Measurements from ENCODE around the gene FBXW12.
"Not testable (repeated sequence)": the region's sequence is repeated elsewhere in the genome, so short reads cannot be mapped to it uniquely, and the experiment has no call there.

FBXW12 gene, protein sequence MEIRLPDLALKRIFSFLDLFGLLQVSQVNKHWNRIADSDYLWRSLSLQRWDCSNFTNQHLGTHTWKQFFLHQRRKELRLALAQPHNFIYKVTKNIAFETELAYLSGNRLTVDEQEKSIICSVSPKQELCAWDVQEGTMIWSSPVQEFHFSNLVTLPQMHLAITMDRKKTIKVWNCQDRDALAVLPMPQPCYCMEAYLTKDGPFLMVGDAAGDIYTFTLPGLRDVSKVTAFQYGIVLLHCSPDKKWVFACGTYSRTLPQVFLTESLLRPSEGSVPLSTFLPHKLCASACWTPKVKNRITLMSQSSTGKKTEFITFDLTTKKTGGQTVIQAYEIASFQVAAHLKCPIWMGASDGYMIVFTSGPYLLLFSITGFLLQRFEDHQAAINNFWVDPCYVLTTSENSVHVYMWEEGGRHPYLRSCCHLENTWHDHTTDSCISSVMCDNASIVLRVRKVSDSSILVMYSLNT

DNA sequence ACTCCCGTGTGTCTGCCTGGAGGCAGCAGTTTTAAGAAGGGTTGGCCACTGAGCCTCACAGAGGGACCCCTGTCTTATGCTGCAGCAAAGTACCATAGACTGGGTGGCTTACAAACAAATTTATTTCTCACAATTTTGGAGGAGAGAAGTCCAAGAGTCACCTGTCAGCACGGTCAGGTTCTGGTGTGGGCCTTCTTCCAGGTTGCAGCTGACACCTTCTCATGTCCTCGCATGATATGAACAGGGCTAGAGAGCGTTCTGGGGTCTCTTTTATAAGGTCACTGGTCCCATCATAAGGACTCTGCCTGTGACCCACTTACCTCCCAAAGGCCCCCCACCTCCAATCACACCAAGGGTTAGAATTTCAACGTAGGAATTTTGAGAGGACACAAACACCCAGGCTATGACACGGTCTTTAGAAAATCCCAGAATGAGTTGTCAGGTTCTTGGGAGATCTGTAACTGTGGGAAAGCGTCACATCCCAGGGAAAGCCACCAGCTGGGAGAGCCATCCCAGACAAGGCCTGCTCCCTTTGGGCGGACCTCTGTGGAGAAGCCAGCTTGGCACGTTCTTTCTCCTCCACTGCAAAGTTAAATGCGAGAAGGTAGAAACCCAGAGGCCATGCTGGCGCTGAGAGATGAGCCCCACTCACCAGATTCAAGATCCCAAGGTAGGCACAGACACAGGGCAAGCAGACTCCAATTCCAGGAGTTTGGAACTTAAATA, at the start of gene FBXW12:
Gene FBXW12, plus strand, starts transcription at position 569 of the 726 bp plus-strand sequence. CDS start 549 bp downstream, outside the sequence.
- no peak for DNase-seq

DNA sequence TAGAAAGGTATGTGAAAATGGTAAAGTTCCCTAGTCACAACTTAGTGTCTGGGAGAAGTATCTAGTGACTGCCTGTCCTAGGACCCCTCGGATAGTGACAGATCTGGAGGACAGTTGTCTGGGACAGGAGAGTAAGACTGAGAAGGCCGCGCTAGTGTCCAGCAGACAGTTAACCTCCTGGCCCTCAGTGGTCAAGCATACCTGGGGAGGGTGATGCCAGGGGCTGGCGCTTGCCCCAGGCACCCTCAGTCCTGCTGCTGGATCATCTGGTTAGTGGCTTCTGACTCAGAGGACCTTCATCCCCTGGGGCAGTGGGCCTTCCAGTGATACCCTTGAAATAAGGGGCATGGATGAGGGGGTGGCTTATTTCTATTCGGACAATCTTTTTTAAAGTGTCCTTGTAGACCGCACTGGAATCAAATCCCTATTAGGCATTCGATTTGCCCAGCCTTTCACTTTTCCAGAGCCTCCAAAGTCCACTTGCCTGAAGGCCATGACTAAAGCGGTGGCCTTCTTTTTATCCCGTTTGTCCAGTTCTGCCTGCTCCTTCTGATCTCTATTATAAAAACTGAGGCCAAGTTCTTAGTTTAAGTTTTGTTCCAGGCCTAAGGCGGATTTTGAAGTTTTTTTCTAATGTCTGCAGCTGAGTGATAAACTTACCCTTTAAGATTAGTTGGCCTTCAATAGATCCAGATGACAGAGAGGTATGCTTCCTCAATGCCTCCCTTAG, 40.1 kb upstream of the FBXW12 start:
- not testable (repeated sequence) for DNase-seq

DNA sequence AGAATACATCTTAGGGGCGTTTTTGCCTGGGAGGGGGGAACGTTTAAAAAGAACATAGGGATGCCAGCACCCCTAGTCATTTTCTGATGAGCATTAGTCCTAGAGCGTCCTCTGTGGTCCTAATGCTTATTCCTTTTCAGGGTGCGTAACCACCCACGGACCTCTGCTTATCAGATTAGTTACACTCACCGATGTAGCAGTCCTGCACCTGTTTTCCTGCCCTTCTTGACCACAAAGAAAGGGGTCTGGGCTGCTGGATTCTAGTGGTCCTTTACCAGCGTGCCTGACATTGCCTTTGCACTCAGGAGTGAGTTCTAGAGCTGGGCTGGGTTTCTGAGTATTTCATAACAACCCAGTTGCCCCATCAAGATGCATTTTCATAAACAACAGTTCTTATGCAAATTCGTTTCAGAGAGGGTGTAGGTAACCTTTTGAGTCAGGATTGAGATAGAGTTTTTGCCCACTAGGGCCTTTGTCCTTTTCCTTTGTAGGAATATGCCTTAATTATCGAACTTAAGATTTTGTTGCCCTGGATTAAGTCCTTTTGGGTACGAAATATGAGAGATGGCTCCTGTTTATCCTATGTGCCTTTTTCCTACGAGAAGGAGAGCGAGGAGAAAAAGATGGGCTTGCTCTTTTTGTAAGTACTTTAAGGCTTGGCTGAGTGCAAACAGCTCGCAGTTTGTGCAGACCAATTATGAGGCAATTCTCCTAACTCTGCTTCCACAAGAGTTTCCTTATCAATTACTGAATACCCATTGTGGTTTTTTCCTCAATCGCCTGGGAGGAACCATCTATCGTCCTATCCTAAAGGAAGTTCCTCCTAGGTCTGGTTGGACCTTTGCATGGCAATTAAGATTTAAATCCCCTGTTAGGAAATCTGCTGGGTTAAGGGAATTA, 38.4 kb upstream of the FBXW12 start, which contains the start of gene SPINK8:
Gene SPINK8, minus strand, starts transcription at position 316 of the 900 bp plus-strand sequence. CDS start 5,320 bp downstream, outside the sequence.
- not testable (repeated sequence) for DNase-seq

DNA sequence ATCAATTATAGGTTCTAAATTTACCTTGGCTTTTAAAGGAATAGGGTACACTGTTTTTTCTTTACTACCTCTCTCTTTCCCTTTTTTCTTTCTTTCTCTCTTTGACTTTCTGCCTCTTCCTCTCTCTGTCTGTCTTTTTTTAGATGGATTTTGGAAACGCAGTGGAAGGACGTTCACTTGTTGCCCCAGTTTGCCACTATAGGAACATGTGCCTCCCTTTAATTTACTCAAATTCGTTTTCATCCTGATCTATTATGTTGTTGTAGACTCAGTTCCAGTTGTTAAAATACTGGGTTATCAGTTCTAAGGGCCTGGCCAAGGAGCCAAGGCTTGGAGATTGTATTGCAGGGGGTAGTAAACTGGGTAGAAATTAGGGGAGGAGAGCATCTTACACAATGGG, 37.4 kb upstream of the FBXW12 start:
- no peak for DNase-seq

DNA sequence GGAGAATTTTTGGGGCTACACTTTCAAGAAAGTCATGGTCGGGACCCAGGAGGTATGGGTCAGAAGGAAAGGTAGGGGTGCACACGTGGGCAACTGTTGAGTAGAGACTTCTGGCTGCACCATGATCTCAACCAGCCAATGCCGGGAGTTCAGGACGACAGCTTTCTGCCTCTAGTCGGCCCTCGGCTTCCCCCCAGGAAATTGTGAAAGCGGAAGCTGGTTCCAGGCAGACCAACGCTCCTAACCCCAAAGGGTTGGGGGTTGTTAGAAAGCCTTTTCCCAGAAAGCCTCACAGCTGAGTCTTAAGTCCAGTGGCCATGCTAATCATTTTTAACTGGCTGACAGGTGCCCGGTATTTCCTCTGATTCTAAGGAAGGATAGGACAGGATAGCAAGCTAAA, 36.7 kb upstream of the FBXW12 start:
- DNase-seq, result not testable (repeated sequence)

DNA sequence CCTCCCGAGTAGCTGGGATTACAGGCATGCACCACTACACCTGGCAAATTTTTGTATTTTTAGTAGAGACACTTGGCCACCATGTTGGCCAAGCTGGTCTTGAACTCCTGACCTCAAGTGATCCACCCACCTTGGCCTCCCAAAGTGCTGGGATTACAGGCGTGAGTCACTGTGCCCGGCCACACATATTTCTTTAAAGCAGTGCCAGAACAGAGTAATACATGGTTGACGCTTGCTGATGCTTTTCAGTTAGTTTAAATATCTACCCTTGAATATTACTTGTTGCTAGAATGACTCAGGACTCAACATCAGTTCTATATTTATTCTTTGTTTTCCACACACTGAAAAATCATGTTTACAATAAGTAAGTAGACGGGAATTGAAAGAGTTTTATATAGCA, 34.5 kb upstream of the FBXW12 start:
- not testable (repeated sequence) for DNase-seq

DNA sequence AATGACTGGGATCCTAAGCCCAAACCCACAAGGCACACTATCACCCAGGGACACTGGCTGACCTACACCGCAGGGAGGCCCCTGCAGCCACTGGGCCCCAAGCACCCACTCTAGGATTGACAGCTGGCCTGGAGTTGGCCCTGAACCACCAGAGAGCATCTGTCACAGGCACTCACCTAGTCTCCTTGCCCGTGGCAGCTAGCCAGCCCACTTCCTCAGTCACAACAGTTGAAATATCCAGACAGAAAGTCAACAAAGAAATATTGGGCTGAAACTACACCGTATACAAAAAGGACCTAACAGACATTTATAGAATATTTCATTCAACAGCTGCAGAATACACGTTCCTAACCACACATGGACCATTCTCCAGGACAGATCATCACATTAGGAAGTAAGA, 33.4 kb upstream of the FBXW12 start:
- DNase-seq, result no peak

DNA sequence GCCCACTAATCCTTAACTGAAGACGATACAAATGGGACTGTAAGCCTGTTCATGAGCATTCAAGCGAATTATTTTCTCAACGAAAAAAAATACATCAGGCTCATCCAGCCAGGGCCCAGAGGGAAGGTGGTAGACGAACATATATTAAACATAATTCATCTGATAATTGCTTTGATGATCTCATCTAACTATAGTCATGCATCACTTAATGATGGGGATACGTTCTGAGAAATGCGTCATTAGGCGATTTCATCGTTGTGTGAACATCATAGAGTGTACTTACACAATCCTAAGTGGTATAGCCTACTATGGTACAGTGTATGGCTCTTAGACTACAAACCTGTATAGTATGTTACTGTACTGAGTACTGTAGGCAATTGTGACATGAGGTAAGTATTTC, 28.6 kb upstream of the FBXW12 start:
- no peak for DNase-seq

DNA sequence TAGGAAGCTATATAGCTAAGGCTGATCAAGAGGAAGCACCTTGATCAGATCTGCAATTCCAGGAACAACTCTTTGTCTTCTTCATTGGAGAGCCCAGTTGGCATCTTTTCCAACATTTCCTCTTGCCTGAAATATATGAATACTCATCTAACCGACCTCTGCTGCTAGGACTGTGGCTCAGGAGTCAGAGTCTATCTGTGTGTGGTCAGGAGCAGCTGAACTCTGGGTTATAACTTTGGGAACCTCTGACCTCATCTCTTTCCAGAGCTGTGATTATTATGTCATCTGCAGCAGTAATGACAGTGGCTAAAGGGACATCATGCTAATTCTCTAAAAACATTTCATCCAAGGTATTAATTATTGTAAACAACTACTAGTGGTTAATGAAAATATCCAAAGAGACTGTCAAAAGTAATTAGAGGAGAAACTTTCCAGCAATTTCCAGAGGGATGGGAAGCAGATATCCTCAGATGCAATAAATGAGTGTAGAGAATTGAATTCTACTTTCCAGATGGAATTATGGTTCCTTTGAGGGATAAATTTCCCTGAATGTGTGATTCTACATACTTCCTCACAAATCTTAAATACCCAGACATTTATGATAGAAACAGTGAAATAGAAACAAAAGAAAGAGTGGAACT, 27.0 kb upstream of the FBXW12 start:
- DNase-seq, result no peak

DNA sequence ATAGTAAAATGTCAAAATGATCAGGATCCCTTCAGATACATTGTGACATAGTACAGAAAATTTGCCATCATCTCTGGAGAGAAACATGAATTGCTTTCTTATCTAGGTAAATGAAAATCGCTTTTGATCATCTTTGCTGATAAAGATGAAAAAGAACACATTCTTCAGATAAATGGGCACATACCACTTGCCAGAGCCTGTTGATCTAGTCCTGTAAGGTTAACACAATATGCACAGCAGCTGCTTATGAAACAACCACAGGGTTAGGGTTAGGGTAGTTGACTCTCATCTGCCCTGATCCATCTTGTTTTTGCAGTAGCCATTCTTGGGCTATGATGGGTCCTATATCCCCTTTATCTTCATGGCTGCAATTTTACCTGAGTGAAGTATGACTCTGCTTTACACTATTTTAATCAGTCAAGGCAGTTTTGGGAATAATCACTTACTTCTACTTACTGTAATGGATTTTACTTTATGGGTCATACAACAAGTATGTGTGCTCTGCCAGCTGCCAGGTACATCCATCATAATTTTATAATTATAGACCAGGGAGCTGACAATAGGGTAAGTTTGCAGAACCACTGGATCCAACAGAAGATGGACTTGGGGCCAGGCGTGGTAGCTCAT, 26.0 kb upstream of the FBXW12 start:
- no peak for DNase-seq

DNA sequence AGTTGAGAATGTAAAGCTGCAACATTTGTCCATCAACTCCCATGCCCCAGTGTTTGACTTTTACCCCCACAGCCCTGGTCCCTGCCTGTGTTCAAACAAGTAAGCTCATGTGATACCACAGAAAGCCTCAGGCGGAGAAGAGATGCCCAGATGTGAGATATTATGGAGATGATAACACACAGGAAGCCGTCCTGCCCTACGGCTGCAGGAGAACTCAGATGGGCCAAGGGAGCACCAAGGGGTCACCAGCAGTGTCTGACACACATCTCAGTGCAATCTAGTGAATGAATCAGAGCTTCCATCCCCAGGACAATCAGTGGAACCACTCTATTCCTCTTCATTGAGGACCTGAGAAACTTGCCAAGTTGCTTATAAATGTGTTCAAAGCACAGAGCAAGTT, 24.5 kb upstream of the FBXW12 start:
- no peak for DNase-seq

DNA sequence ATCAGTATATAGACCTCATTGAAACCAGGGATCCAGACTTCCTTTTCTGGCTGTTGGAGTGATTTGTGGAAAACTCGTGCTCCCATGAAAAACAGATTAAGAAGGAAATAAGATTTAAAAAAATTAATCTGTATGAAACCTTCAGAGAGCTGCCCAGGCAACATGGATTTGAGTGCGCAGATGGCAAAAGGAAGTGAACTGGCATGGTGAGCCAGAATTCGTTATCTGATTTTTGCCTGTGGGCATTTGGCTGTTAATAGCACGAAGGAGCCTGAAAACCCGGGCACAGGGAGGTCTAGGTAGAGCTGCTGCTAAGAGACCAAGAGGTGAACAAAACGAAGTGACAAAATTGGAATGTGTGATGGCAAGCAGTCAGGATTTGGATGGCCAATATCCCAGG, 19.5 kb upstream of the FBXW12 start:
- DNase-seq, result no peak

DNA sequence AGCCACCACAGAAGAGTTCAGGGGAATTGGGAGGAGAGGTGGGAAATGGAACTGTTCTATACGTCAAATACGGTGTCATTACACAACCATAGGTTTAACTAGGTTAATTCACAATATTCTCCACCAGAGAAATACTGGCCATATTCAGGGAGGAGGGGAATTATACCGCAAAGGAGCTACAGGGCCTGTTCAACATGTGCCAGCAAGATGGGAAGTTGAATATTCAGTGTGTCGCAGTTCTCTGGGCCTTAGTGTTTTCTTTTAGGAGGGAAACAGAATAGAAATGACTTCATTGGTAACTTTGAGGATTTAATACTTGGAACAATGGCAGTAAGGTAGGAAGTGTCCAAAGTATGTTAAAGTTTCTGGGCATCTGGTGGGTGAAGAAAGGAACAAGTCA, 18.0 kb upstream of the FBXW12 start:
- DNase-seq, result no peak

DNA sequence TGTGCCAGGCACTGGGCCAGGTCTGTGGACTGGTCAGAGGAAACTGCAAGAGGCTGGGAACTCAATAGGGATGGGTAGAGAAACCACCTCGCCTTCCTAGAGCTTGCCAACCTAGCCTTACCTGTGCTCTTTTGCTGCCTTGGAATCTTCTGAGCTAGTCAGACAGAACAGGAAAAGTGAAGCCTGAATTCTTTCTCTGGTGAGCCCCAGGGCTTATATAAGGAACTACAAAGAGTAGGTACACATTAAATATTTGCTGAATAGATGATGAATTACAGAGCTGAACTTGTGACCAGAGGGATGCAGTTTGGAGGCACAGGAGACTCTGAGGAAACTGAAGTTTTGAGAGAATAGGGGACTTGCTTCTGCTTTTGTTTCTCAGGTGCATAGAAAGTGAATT, 15.6 kb upstream of the FBXW12 start:
- DNase-seq, result no peak

DNA sequence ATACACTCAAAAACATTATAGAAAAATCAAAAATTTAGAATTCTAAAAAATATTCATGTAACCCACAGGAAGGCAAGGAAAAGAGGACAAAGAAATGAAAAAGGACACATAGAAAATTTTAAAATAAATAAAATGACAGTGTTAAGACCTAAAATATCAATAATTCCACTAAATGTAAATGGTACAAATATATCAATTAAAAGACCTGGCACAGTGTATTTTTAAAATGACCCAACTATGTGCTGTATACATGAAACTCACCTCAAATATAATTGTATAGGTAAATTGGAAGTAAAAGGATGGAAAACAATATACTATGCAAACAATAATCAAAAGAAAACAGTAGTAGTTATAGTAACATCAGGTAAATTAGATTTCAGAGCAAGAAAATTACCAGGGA, 10.1 kb upstream of the FBXW12 start:
- DNase-seq, result no peak

DNA sequence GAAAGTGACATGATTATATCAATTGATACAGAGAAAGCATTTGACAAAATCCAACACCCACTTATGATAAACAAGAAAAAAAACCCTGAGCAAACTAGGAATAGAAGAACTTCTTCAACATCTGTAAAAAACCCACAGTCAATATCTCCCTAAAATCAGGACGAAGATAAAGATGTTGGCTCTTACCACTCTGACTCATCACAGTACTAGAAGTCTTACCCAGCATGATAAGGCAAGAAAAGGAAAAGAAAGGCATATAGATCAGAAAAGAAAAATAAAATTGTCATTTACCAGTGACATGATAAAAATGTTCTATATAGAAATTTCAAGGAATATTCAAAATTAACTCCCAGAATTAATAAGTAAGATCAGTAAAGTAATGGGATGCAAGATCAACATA, 7.2 kb upstream of the FBXW12 start:
- DNase-seq, result no peak

DNA sequence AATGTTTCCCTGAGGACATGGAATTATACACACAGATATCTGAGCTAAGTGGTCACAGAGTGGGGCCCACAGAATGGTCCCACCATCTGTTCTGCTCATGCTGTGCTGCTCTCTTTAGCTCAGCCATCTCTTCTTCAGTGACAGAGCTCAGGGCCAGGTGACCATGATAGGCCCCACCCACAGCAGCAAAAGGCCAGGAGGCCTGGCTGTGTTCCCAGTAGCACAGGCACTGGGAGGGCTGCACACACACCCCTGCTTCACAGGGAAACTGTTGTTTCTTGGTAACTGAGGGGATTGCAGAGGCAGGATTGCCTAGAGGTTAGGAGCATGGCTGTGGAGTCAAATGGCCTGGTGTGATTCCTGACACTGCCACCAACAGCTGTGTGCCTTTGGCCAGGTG, 4.8 kb upstream of the FBXW12 start:
- DNase-seq, result no peak

DNA sequence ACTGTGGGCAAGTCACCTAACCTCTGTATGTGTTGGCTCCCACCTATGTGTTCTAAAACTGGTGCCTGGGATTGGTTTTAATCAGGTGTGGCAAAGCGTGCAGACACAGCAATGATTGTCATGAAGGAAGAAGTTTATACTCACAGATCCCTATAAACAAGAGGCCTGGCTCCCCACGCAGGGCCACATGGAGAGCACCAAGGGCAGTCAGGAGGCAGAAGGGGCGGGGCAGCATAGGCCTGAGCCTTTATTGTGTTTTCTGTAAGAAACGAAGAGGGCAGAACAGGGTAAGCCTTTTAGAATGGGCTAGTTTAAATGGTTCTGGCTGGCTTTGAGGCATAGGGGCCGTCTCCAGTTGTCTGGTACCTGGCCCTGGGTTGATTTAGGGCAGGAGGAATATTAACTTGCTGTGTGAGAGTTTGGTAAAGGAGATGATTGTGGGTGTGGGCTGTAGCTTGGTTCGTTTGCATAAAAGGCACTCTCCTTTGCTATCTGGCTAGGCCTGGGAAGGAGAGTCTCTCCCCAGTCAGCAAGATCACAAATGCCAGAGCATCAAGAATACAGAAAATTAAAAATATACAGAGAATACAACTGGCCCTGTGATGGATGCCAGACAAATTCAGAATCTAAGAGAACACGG, 2.2 kb upstream of the FBXW12 start:
- no peak for DNase-seq

DNA sequence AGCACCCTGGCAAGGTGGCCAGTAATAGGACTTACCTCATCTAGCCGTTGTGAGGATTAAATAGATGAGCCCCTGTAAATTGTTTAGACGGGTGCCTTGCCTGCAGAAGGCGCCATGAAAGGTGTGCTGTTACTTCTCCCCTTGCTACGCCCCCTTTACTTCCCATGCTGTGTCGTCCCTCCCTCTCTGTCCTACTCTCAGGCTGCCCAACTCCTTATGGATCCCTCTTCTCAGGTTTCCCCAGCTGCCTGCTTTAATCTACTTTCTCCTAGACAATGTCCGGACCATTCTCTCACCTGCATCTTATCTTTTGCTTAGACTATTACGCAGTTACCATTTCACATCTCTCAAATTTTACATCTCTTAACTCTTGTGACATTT, 1.7 kb upstream of the FBXW12 start:
- DNase-seq, result no peak

DNA sequence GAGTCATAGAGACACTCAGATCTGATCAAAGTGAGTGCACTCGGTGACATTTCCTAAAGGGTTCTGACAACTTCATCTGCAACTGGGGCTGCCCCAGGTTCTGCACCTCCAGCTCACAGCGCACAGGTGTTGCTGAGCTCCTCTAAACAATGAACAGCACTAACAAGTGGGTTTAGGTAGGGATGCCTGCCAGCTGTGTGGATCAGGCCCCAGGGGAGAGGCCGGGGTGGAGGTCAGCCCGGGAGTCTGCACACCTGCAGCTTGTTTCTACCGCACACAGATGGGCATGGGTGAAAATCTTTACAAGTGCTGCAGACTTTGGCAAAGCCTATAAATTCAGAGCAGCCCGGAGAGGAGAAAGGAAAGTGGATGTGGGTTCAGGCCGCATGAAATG, 355 bp downstream of the FBXW12 start:
- DNase-seq, result no peak
